Inferior parietal cortex (tissue), 1 donor: Measurements from ENCODE around the gene SIGLEC5.
"Not testable (repeated sequence)": the region's sequence is repeated elsewhere in the genome, so short reads cannot be mapped to it uniquely, and the experiment has no call there.

ENCODE experiments used
- DNase-seq: peaks from one replicate; pipeline ENCODE4 v3.0.0-alpha.2; 2016; ENCODE audit errors: extremely low spot score

Gene SIGLEC5, protein sequence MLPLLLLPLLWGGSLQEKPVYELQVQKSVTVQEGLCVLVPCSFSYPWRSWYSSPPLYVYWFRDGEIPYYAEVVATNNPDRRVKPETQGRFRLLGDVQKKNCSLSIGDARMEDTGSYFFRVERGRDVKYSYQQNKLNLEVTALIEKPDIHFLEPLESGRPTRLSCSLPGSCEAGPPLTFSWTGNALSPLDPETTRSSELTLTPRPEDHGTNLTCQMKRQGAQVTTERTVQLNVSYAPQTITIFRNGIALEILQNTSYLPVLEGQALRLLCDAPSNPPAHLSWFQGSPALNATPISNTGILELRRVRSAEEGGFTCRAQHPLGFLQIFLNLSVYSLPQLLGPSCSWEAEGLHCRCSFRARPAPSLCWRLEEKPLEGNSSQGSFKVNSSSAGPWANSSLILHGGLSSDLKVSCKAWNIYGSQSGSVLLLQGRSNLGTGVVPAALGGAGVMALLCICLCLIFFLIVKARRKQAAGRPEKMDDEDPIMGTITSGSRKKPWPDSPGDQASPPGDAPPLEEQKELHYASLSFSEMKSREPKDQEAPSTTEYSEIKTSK

GRCh38 chr19:51630315-51630714 lies at the start of gene SIGLEC5:
Gene SIGLEC5, minus strand, starts transcription at chr19:51630401. Its CDS starts 66 bp downstream, at chr19:51630335.
- DNase-seq = not testable (repeated sequence)

- DNase-seq = no peak
Observed at GRCh38 chr19:51676566-51677083, 46.4 kb upstream of the SIGLEC5 start.

DNA sequence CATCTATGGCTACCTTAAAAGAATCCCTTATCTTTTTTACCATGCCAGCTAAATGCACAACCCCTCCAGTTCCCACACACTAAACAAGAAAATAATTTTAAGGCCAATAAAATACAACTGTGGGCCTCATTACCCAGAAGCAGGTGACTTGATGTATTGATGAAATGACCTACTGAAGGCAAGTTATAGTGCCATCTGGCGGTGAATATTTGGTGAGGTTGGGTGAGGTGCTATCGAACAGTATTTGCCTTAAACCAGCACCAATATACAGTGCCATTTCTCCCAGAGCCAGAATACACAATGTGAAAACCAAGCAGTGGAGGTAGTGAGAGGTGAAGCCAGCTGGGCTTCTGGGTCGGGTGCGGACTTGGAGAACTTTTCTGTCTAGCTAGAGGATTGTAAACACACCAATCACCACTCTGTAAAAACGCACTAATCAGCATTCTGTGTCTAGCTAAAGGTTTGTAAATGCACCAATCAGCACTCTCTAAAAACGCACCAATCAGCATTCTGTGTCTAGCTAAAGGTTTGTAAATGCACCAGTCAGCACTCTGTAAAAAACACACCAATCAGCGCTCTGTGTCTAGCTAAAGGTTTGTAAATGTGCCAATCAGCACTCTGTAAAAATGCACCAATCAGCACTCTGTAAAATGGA lies 45.8 kb upstream of the SIGLEC5 start:
- DNase-seq = not testable (repeated sequence)

DNA sequence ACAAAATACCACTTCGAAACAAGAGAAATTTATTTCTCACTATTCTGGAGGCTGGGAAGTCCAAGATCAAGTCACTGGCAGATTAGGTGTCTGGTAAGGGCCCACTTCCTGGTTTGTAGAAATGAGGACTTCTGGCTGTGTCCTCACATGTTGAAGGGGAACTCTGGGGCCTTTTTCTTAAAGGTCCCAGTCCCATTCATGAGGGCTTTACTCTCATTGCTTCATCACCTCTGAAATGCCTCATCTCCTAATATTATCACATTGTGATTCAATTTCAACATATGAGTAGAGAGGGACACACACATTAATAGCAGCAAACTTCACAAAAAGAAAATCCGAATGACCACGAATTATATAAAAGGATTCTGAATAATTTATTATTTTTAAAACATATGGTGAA lies 38.0 kb upstream of the SIGLEC5 start:
- no peak for DNase-seq

DNA sequence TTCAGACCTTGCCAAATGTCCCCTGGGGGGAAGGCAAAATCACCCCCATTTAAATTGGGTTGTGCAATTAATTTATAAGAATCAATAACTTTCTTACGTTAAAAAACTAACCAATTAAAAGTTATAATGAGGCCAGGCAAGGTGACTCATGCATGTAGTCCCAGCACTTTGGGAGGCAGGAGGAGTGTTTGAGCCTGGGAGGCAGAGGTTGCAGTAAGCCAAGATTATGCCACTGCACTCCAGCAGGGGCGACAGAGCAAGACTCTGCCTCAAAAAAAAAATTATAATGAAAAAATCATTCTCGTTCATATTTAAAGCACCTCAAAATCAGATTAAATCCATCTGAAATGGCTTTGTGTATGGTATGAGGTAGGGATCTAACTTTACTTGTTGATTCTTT lies 34.8 kb upstream of the SIGLEC5 start:
- no peak for DNase-seq

- peak; percentile 10 for DNase-seq
Observed at GRCh38 chr19:51664131-51664530, 33.9 kb upstream of the SIGLEC5 start.

- DNase-seq = no peak
Observed at GRCh38 chr19:51663650-51664049, 33.4 kb upstream of the SIGLEC5 start.

DNA sequence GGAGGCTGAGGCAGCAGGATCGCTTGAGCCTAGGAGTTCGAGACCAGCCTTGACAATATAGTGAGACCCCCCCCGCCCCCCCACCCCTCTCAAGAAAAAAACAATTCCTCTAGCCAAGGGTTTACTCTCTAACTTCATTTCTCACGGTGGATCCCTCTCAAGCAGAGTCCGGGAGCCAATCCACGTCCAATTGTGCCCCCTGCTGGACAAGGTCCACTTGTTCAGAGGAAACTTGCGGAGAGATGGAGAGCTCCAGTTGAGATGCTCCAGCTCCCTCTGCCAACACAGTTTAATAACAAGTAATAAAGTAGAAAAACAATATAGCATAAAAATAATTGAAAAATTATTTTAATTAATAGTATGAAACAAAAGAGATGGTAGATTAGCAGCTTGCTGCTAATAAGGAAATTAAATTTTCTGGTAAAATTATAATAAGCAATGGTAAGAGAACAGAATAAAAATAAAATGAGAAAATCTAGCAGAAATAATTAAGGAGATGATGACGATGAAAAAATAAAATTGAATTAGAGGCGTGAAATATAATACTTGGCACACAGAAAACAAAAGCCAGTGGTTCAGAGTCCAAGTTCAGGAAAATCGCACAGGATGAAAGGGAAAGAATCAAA lies 30.9 kb upstream of the SIGLEC5 start:
- peak; percentile 93 for DNase-seq

DNA sequence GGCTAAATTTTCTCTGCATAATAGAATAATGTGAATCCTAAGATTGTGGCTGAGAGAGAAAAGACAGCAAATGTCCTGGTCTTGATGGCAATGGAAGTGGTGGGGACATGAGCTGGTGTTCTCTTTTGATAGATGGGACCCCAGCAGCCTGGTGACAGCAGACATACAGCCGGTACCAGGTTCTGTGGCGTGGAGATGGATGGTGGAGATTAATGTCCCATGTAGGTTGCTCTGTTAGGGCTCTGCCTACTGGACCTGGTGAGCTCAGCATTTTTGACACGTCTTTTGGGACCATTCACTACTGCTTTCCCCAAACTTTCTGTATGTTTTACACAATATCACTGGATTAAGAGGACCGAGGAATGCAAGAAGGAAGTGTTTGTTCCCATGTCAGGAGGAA lies 24.6 kb upstream of the SIGLEC5 start:
- DNase-seq = no peak

DNA sequence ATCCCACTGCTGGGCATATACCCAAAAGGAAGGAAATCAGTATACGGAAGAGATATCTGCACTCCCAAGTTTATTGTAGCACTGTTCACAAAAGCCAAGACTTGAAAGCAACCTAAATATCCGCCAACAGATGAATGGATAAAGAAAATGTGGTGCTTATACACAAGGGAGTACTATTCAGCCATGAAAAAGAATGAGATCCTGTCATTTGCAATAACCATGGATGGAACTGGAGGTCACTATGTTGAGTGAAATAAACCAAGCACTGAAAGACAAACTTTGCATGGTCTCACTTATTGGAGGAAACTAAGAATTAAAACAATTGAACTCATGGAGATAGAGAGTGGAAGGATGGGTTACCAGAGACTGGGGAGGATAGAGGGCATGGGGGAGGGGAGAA lies 23.0 kb upstream of the SIGLEC5 start:
- DNase-seq = no peak

GRCh38 chr19:51652266-51652665 lies 22.1 kb upstream of the SIGLEC5 start:
- no peak for DNase-seq

DNA sequence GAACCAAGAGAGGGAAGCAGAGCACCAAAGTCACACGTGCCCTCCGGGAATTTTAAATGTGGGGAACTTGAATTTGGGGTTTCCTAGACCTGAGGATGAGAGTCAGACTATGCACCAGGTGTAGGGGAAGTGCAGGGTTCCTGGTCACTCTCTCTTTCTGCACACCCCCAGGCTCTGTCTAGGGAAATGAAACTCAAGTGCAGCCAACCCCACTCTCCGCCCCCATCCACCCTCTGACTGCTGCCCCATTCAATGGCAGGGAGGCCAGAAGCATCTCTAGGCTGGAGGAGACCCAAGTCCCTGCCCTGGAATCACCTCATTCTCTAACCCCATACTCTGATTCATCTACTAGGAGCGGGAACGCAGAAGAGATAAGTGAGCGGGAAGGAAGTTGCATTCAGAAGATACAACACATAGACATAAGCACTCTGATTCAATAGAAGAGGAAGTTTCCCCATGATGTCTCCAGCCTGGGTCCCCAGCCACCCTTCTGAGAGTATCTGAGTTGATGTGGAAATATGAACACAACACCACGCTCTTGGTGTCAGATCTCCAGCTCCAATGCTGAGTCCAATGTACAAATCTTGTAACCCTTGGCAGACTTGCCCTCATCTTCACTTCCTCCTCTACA lies 21.1 kb upstream of the SIGLEC5 start:
- DNase-seq = no peak

DNA sequence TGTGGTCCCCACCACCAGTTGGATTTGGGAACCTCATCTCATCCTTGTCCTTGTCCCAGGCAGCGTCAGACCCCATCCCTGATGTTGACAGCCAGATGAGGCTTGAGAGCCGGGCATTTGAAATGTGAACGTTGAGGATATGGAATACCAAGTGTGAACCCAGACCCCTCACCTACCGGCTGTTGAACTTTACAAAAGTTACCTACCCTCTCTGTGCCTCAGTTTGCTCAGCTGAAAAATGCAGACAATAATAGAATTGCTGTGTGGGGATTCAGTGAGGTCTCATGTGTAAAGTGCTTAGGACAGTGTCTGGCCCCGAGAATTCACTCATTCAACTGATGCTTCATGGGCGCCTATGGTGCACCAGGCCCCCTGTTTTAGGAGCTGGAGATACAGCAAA lies 17.1 kb upstream of the SIGLEC5 start:
- DNase-seq = no peak

- DNase-seq = not testable (repeated sequence)
Observed at GRCh38 chr19:51646730-51647129, 16.5 kb upstream of the SIGLEC5 start, which contains the start of gene SIGLEC14. Gene SIGLEC14, minus strand, starts transcription at chr19:51646825. Its CDS starts 66 bp downstream, at chr19:51646759.

- no peak for DNase-seq
Observed at GRCh38 chr19:51644636-51645271, 14.6 kb upstream of the SIGLEC5 start.

GRCh38 chr19:51641648-51642047 lies 11.4 kb upstream of the SIGLEC5 start:
- no peak for DNase-seq

DNA sequence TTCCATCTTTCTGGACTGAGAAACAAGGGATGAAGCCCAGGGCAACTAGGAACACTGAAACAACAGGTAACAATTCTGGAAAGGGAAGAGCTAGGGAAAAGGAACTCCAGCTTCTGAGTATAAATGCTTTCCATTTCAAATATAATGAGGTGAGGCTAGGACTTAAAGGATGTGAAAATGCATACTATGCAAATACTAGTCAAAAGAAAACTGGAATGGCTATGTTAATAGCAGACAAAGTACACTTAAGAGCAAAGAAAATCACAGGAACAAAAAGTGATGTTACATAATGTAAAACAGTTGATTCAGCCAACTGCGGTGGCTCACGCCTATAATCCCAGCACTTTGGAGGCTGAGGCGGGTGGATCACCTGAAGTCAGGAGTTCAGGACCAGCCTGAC lies 10.2 kb upstream of the SIGLEC5 start:
- no peak for DNase-seq

DNA sequence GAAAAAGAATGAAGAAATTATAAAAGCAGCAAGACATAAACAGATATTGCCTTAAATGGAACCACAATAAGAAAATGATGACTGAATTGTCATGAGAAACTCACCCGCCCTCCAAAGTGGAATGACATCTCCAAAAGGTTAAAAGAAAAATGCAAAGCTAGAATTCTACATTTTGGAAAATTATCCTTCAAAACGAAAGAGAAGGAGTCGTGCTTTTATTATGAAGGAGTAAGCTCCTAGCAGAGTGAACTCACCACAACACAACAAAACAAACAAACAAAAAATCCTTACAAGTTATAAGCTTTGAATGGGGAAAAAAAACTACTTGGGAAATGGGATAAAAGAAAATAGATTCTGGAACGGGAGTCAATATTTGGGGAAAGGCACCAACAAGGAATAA lies 9.7 kb upstream of the SIGLEC5 start:
- no peak for DNase-seq

GRCh38 chr19:51637362-51637978 lies 7.3 kb upstream of the SIGLEC5 start:
- DNase-seq = no peak

DNA sequence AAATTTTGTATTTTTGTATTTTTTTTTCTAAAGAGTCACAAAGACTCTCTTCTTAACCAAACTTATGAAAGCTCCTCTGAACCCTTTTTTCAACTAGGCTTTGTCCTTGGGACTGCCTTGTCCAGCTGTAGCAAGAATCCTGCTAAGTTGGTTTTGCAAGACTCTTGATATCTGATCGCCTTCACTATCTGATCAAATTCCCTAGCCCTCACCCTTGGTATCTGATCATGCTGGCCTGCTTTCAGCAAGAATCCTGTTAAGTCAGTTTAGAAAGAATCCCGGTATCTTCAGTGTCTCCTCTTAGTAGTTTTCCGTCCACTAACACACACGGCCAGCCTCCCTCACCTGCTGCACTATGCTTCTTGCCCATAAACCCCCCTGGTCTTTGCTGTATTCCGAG lies 1.9 kb upstream of the SIGLEC5 start:
- no peak for DNase-seq
